TTC549 (cell line): ENCODE results near the gene ADGRL1.
A peak's percentile ranks its signal among the peaks of the same experiment; 100 is the strongest.
"Not testable (repeated sequence)": the region's sequence is repeated elsewhere in the genome, so short reads cannot be mapped to it uniquely, and the experiment has no call there.

Experiments
- FAIRE-seq: peaks from 2 replicates; lab custom pipeline; 2012; peaks lifted over from hg19 to GRCh38; lab: Jason Lieb, UNC

Gene ADGRL1

GRCh38 chr19:14218620-14219330 lies 12.8 kb upstream of the ADGRL1 start:
- no peak for FAIRE-seq

- not testable (repeated sequence) for FAIRE-seq
These were observed 11.9 kb upstream of the ADGRL1 start for GRCh38 chr19:14217886-14218285.

DNA sequence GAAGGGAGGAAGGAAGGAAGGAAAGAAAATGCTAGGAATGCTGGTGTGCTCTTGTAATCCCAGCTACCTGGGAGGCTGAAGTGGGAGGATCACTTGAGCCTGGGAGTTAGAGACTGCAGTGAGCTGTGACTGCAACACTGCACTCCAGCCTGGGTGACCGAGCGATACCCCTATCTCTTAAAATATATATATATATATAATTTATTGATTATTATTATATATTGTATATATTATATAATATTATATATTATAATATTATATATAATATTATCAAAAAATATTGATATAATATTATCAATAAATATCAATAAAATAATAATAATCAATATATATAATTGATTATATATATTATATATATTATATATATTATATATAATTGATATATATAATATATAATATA lies 8.6 kb upstream of the ADGRL1 start:
- peak; percentile 97 for FAIRE-seq

GRCh38 chr19:14210182-14210581 lies 4.2 kb upstream of the ADGRL1 start:
- FAIRE-seq: not testable (repeated sequence)

DNA sequence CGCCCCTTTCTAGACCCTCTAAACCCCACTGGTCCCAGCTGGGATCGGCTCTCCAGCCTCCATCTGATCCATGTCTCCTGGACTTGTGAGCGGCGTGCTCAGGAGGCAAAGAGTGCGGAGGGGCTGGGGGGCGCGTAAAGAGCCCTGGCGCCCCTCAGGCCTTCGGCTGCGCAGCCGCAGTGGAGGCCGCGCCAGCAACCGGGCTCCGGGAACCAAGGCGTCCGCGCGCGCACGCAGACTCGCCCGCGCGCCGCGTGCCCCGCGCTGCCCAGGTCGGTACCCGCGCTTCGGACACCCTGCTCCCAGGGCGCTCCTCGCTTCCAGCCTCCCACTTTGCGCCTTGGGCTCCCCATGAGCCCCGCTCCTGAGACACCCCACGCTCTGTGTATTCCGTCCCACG lies 3.4 kb upstream of the ADGRL1 start:
- not testable (repeated sequence) for FAIRE-seq

DNA sequence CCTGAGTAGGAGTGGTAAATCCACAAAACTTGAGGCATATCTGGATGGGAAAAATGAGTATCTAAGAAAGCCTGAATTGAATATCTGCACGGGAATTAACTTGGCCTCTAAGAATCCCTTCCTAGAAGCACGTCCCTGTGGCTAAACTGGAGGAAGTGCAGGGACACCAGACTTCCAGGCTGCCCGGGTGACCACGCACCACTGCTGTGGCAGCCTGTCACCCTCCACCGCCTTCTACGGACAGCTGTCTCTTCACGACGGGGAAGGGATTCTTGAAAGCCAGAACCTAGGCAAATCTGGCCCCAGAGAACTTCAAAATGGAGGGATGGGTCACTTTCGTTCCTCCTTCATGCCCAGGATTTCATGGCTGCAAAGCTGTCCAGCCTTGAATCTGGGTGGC lies 2.5 kb upstream of the ADGRL1 start:
- not testable (repeated sequence) for FAIRE-seq

DNA sequence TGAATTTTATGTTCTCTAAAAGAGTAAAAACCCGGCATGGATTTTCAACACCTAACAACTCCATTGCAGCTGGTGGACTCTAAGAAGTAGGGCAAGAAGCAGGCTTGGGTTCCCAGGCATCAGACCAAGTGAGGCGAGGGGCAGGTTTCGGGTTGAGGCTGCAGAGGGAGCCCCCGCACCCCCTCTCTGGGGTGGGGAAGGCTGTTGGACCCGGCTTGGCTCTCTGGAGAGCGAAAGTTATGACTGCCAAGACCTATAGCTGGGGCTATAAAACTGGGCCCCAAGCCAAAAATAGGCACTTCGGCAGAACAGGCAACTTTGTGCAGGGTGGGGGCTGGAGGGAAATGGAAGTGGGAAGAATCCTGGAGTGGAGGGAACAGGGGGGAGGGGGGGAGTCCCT lies 1.8 kb upstream of the ADGRL1 start:
- not testable (repeated sequence) for FAIRE-seq

- peak; percentile 67 for FAIRE-seq
These were observed 1.1 kb upstream of the ADGRL1 start for GRCh38 chr19:14206737-14207726.

DNA sequence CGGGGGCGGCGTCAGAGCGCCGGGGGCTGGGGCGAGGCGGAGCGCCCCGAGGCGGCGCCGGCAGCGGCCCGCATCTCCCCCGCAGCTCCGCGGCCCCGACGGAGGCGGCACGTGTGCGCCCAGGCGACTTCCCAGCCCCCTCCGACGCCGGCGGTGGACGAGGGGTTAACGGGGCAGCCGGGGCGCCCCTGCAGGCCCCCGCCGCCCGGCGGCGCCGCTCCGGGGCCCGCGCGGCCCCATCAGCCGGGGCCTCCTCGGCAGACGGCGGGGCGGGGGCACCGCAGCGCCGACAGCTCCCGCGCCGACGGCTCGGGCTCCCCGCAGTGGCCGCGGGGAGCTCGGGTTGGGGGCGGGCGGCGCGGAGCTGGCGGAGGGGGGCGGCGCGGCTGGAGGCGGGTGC lies 339 bp upstream of the ADGRL1 start:
- FAIRE-seq: not testable (repeated sequence)

DNA sequence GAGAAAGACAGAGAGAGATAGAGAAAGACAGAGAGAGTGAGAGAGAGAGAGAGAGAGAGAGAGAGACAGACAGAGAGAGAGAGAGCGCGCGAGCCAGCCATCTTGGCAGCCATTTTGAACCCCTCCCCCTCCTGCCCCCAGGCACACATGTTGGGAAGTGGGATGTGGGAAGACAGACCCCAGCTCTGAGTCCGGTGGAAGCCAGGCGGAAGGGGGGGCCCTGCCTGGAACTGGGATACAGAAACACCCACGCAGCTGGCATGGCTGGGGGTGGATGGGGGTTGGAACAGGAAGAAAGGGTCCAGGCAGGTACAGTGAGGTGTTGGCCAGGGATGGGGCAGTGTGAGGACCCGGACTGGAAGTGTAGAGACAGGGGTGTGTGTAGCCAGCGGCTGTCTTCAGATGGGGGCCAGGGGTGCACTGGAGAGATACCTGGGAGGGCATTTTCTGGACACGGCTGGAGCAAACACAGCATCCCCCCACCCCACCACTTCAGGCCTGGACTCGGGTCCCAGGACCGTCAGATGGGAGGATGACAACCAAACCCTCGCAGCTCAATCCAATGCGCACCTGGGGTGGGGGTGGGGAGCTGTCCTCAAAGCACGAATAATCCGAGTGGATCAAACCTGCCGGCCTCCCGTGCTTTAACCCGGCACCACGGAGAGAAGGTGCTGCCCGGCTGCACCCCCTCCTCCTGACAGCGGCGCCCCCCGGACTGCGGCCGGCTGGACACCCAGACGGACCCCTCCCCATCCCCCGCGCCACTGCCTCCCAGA lies 1.1 kb downstream of the ADGRL1 start:
- not testable (repeated sequence) for FAIRE-seq

GRCh38 chr19:14204219-14204618 lies 1.8 kb downstream of the ADGRL1 start:
- FAIRE-seq: not testable (repeated sequence)

DNA sequence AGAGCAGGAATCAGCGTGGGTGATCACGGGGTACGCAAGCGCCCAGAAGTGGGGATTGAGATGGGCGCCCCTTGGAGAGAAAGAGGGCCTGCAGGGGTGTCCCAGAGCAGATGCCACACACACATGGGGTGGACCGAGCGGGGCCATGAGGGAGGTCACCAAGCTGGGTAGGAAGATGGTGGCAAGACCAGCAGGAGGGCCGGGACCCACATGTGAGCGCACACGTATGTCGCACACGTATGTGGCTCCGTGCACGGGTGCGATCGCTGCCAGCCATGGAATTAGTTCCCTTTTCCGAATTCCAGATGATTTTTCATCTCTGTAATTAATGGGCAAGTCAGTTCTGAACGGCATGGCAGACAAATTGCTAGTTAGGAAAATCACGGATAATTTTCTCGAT lies 2.2 kb downstream of the ADGRL1 start:
- FAIRE-seq: not testable (repeated sequence)

DNA sequence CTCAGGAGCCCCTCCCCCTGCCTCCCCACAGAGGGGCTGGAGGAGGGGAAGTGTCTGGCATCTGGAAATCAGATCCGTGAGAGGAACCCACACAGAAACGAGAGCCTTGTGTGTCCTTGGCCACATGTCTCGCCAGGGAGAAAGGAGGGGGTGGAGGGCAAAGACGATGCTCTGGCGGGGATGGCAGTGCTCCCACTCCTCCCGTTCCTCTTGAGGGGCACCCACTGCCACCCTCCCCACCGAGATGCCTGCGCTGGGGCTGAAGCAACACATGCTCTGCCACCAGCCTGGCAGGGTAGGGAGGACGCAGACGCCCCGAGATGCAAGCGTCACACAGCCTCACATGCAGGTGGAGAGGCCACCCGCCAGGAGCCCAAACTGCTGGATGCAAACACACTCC lies 2.8 kb downstream of the ADGRL1 start:
- FAIRE-seq: no peak

DNA sequence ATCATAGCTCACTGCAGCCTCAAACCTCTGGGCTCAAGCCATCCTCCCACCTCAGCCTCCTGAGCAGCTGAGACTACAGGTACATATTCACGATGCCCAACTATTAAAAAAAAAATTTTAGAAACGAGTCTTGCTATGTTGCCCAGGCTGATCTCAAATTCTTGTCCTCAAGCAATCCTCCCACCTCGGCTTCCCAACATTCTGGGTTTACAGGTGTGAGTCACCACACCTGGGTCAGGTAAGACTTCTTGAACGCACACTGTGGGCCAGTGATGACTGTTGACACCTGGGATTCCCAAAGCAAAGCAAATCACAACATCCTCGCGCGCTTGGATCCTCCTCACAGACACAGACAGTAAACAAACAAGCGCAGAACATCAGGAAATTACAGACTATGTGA lies 4.5 kb downstream of the ADGRL1 start:
- FAIRE-seq: not testable (repeated sequence)

GRCh38 chr19:14200147-14200841 lies 5.7 kb downstream of the ADGRL1 start:
- not testable (repeated sequence) for FAIRE-seq

- FAIRE-seq: no peak
These were observed 7.3 kb downstream of the ADGRL1 start for GRCh38 chr19:14198384-14199376.

GRCh38 chr19:14197882-14198281 lies 8.1 kb downstream of the ADGRL1 start:
- no peak for FAIRE-seq

DNA sequence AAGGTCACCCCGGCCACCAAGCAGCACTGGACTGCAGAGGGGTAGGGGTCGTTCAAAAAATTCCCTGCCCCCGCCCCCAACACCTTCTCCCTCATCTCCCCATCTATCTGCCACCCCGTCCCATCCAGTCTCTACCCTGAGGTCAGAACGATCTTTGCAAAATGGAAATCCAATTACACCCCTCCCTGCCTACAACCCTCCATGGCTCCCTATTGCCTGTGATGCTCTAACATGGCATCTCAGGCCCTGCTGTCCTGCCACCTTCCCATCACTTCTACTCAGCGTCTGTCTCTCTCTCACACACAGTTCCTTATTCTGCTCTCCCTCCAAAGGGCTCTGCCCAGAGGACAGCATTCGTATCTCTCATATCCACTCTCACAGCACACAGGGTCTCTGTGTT lies 8.7 kb downstream of the ADGRL1 start:
- not testable (repeated sequence) for FAIRE-seq

DNA sequence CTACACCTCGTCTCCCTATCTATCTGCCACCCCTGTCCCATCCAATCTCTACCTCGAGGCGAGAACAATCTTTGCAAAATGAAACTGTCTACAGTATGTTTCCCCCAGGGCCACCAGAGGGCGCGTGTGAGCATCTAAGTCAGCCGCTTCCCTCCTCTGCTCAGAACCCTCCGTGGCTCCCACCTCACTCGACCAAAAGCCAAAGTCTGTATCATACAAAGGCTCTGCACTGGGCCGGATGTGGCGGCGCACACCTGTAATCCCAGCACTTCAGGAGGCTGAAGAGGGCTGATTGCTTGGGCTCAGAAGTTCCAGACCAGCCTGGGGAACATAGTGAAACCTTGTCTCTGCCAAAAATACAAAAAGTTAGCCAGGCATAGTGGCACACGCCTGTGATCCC lies 9.9 kb downstream of the ADGRL1 start:
- FAIRE-seq: not testable (repeated sequence)

DNA sequence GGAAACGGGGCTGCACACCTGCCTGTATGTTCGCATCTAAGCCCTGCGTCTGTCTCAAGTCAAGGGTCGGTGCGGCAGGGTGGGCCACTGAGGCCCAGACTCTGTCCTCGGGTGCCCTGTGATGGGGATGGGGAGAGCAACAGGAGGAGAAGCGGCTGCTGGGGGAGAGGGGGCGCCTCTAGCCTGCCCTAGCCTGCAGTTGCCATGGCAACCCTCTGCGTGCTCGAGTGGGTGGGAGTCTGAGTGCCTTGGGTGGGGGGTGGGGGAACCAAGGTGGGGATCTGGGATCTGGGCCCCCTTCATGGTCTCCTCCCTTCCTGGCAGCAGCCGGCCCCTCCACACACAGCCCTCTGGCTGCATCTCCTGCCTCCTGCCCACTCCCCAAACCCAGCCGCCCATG lies 10.8 kb downstream of the ADGRL1 start:
- FAIRE-seq: not testable (repeated sequence)

GRCh38 chr19:14189415-14189814 lies 16.6 kb downstream of the ADGRL1 start:
- FAIRE-seq: no peak
